GM12878 (cell line): ENCODE measurements around the gene ZNF880. TPM values are rescaled to one million over a fixed set of nuclear protein-coding genes. Genes with fewer than 3 reads are reported as not detected.

Experiments
- BCL11A ChIP-seq: IDR thresholded peaks from 2 replicates; pipeline ENCODE4 v1.6.1; 2011; ENCODE audit warnings: low read depth, low read length
- BRCA1 ChIP-seq: IDR thresholded peaks from 2 replicates; pipeline ENCODE4 v1.6.1; 2011; ENCODE audit warnings: low read depth, low read length, improper control_type of control experiment
- CBX5 ChIP-seq: sonication (generic); IDR thresholded peaks from 2 replicates; pipeline ENCODE4 v1.6.1; 2016; ENCODE audit warnings: low read depth, moderate library complexity, mild to moderate bottlenecking, inconsistent platforms
- CREM ChIP-seq: IDR thresholded peaks from 2 replicates; pipeline ENCODE4 v1.6.1; 2014; ENCODE audit warnings: antibody characterized with exemption, low read depth
- E2F8 ChIP-seq: fragments of 450-650 bp; IDR thresholded peaks from 2 replicates; pipeline ENCODE4 v1.6.1; 2018; ENCODE audit warnings: mild to moderate bottlenecking, low read depth, moderate library complexity; ENCODE audit not compliant: partially characterized antibody
- ETV6 ChIP-seq, 2 experiments: fragments of 450-650 bp in 1 of 2; IDR thresholded peaks in 1 of 2; conservative IDR thresholded peaks in 1 of 2; 2 replicates each; pipeline ENCODE4 v1.6.1; 2014; ENCODE audit warnings: antibody characterized with exemption in 1 of 2, borderline replicate concordance in 1 of 2, low read depth in 1 of 2, mild to moderate bottlenecking in 1 of 2, moderate library complexity in 1 of 2
- FOXM1 ChIP-seq: IDR thresholded peaks from 2 replicates; pipeline ENCODE4 v1.6.1; 2012; ENCODE audit warnings: low read depth, mild to moderate bottlenecking, inconsistent platforms, low read length, moderate library complexity
- IKZF1 ChIP-seq: fragments of 450-650 bp; conservative IDR thresholded peaks from 2 replicates; pipeline ENCODE4 v1.6.1; 2017; ENCODE audit warnings: antibody characterized with exemption, mild to moderate bottlenecking
- NR2C1 ChIP-seq: fragments of 450-650 bp; IDR thresholded peaks from 2 replicates; pipeline ENCODE4 v1.6.1; 2017; ENCODE audit warnings: antibody characterized with exemption, mild to moderate bottlenecking, moderate library complexity
- PML ChIP-seq: IDR thresholded peaks from 2 replicates; pipeline ENCODE4 v1.6.1; 2012; ENCODE audit warnings: low read length, inconsistent platforms
- POLR2AphosphoS5 ChIP-seq: IDR thresholded peaks from 2 replicates; pipeline ENCODE4 v1.6.1; 2011; ENCODE audit warnings: mild to moderate bottlenecking, low read length, inconsistent platforms
- RUNX3 ChIP-seq: IDR thresholded peaks from 2 replicates; pipeline ENCODE4 v1.6.1; 2012; ENCODE audit warnings: low read length, inconsistent platforms
- SMAD5 ChIP-seq: IDR thresholded peaks from 2 replicates; pipeline ENCODE4 v1.6.1; 2016; ENCODE audit warnings: antibody characterized with exemption, low read depth
- TAF1 ChIP-seq: IDR thresholded peaks from 2 replicates; pipeline ENCODE4 v1.6.1; 2011; ENCODE audit warnings: mild to moderate bottlenecking, low read depth, low read length, borderline replicate concordance
- TCF3 ChIP-seq: IDR thresholded peaks from 2 replicates; pipeline ENCODE4 v1.6.1; 2012; ENCODE audit warnings: low read depth, mild to moderate bottlenecking, low read length, borderline replicate concordance; ENCODE audit not compliant: insufficient read depth
- ZNF592 ChIP-seq: fragments of 450-650 bp; IDR thresholded peaks from 2 replicates; pipeline ENCODE4 v1.6.1; 2017; ENCODE audit warnings: mild to moderate bottlenecking, moderate library complexity
- ZNF687 ChIP-seq: fragments of 450-650 bp; IDR thresholded peaks from 2 replicates; pipeline ENCODE4 v1.6.1; 2017; ENCODE audit warnings: mild to moderate bottlenecking, moderate library complexity
- ZSCAN29 ChIP-seq: fragments of 450-650 bp; IDR thresholded peaks from 2 replicates; pipeline ENCODE4 v1.6.1; 2017; ENCODE audit warnings: mild to moderate bottlenecking, moderate library complexity
- polyA plus RNA-seq, 11 experiments: library from polyadenylated mRNA; depleted of rRNA in 4 of 11; unstranded in 6 of 11; stranded (reverse) in 5 of 11; fragments of >200 nt; fragmentation: Nextera tagmentation in 4 of 11; fragmentation: Illumina TruSeq in 1 of 11; extraction: Ambion mirVana in 4 of 11; extraction: Trizol in 1 of 11; gene quantifications; 1 replicate in 1 of 11; 2 replicates in 10 of 11; pipeline versions ENCODE4 v1.2.1 to v1.2.3, GENCODE V29; 2011 to 2016; ENCODE audit warnings: inconsistent platforms in 2 of 11, missing spikeins in 2 of 11, low read depth in 1 of 11
- total RNA-seq, 4 experiments: library from RNA; depleted of rRNA in 3 of 4; stranded (reverse); fragments of >200 nt in 3 of 4; fragmentation: Illumina TruSeq in 1 of 4; extraction: Trizol in 1 of 4; gene quantifications; 2 replicates each; pipeline versions ENCODE4 v1.2.1 to v1.2.3, GENCODE V29; 2013 to 2021

ZNF880 gene
- total and polyA plus RNA-seq, 10 of the 15 experiments (the other 5 are each of a cell fraction or from before 2014, with no cell fraction given): 14.4 to 45.2 (median 21.9) TPM

- no peak for TF ChIP-seq ZNF592
- peak; percentile 27; the same call in 1 of the 2 replicates for TF ChIP-seq RUNX3
- no peak for TF ChIP-seq PML
- TF ChIP-seq CBX5: peak; percentile 90; the same call in 1 of the 2 replicates
- TF ChIP-seq BRCA1: no peak
- no peak for TF ChIP-seq BCL11A
- peak; percentile 40; the same call in 1 of the 2 replicates for TF ChIP-seq IKZF1
- TF ChIP-seq ZNF687: 0 out of 2 replicates have a peak, but pooled peaks have one; percentile 38
- no peak for TF ChIP-seq E2F8
- peak; percentile 67; the same call in 1 of the 2 replicates for TF ChIP-seq SMAD5
- no peak; the same call in 1 of the 2 replicates for TF ChIP-seq CREM
- no peak for TF ChIP-seq FOXM1
- no peak for TF ChIP-seq TCF3
- peak; percentile 80 for TF ChIP-seq POLR2AphosphoS5
- TF ChIP-seq ETV6 (conservative IDR thresholded peaks at IDR 0.05 in 1 of 2, IDR thresholded peaks at IDR 0.05 in 1 of 2; ENCODE audit: borderline replicate concordance in 1 of 2, low read depth in 1 of 2): peak in 1 of 2 experiments; percentile 91; a peak in 2 of 4 replicates
- no peak; the same call in 1 of the 2 replicates for TF ChIP-seq TAF1
- TF ChIP-seq ZSCAN29: no peak
- TF ChIP-seq NR2C1: peak; percentile 90
These were observed 27.8 kb downstream of the ZNF880 start, which contains the start of gene ZNF528 (continued) for GRCh38 chr19:52397310-52398080.
